H1 (cell line): ENCODE results near the gene TMEM223. TPM values are rescaled to one million over a fixed set of nuclear protein-coding genes. Genes with fewer than 3 reads are reported as not detected.

Source experiments
- CEBPB ChIP-seq: IDR thresholded peaks from 2 replicates; pipeline ENCODE4 v1.6.1; 2012; ENCODE audit warnings: low read depth, low read length
- RFX5 ChIP-seq: IDR thresholded peaks from 2 replicates; pipeline ENCODE4 v1.6.1; 2011; ENCODE audit warnings: low read depth, low read length, improper control_type of control experiment, borderline replicate concordance
- RXRA ChIP-seq: IDR thresholded peaks from 2 replicates; pipeline ENCODE4 v1.6.1; 2011; ENCODE audit warnings: low read depth, mild to moderate bottlenecking, low read length, moderate library complexity; ENCODE audit not compliant: insufficient read depth
- YY1 ChIP-seq: IDR thresholded peaks from 2 replicates; pipeline ENCODE4 v1.6.1; 2011; ENCODE audit warnings: low read depth, mild to moderate bottlenecking, low read length
- polyA plus RNA-seq, 7 experiments: library from polyadenylated mRNA; depleted of rRNA in 3 of 7; stranded (reverse) in 5 of 7; unstranded in 2 of 7; fragments of >200 nt in 5 of 7; fragments of 200-250 nt in 2 of 7; gene quantifications; 1 replicate in 5 of 7; 2 replicates in 1 of 7; 4 replicates in 1 of 7; pipeline versions ENCODE4 v1.2.1 to v1.2.3, GENCODE V29; 2011 to 2013; ENCODE audit warnings: missing spikeins in 2 of 7, mixed read lengths in 2 of 7
- total RNA-seq: library from RNA; stranded (reverse); fragmentation: NEBNext Ultra II Directional; extraction: Animal tissue kit (Norgen Biotek cat#: 25700); gene quantifications from 2 replicates; pipeline ENCODE4 v1.2.1, GENCODE V29; 2021

TMEM223 gene
- total and polyA plus RNA-seq, 2 of the 8 experiments (the other 6 are each of a cell fraction or from before 2014, with no cell fraction given): 22.9 to 64.1 TPM

DNA sequence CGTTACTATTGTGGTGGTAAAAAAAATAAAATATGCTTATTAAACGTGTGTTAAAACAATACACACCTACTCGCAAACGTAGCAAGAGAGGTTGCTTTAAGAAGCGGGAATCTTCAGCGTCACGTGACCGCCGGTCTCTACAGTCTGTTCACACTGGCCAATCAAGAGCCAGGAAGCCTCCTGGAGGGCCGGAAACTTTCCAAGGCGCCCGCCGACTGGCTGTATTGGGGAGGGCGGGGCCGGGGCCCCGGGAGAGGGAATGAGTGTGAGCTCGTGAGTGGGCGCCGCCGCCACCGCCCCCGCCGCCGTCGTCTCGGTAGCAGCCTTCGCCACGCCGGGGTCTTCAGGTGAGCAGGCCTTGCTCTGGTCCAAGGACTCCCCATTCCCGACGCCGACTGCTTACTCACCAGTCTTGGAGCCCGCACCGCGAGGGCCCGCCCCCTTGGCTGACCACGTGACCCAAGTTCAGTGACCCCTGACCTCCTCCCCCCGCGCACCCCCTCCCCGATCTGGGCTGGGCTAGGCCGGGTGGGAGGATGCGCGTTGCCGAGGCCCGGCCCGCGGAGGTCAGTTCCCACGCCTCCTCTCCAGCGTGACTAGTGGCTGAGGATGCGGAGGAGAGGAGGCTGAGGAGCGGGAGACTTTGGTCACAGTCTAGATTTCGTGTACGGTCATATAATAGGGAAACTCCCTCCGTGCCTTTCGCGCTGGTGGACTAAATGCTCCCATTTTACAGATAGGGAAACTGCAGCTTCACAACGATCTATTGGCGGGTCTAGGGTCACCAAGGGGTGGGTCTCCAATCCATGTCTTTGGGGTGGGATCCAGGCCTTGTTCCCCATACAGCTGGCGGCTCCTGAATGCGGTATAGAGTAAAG is 20.4 kb downstream of the TMEM223 start, which contains the start of gene TAF6L (continued):
- TF ChIP-seq YY1: no peak
- TF ChIP-seq RXRA: no peak
- no peak for TF ChIP-seq CEBPB
- TF ChIP-seq RFX5: no peak
- TF ChIP-seq, all 59 proteins: peak for 19
